ENCODE measurements around the gene ADAM8.
"Not testable (repeated sequence)": the region's sequence is repeated elsewhere in the genome, so short reads cannot be mapped to it uniquely, and the experiment has no call there.

ADAM8 gene

DNA sequence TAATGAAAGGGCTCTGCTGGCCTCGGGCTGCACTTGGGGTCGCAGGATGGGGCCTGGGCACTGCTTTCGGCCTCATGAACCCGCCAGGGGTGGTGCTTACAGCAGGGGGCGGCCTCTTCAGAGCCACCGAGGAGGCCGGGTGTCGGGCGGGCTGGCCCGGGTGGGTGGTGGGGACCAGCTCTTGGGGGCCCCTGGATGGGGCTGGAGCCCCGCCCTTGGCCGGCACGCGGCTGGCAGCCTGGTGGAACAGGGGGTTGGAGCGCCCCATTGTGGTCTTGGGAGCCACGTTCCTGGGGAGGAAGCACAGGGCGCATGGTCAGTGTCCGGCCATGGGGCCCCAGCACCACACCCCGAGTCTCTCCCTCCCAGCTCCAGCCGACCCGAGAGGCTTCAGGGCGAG is 8.8 kb downstream of the ADAM8 start:
- DNase-seq (ENCODE audit: low spot score) = no peak

DNA sequence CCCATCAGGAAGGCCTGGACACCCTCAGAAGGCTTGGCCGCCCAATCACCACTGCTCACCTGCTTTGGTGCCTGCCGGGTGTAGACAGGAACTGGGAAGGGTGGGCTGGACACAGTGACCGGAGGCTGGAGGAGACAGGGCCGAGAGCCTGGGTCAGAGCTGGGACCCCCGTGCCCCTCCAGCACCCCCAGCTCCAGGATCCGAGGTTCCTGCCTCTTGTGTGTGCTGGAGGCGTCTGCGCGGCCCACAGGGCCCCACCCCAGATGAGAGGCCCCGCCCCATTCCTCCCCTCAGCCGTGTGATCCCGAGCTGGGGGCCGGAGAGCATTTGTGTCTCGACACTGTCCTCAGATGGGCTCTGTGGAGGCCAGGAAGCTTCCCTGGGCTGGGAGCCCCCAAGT is 9.4 kb downstream of the ADAM8 start:
- DNase-seq (ENCODE audit: low spot score) = no peak

DNA sequence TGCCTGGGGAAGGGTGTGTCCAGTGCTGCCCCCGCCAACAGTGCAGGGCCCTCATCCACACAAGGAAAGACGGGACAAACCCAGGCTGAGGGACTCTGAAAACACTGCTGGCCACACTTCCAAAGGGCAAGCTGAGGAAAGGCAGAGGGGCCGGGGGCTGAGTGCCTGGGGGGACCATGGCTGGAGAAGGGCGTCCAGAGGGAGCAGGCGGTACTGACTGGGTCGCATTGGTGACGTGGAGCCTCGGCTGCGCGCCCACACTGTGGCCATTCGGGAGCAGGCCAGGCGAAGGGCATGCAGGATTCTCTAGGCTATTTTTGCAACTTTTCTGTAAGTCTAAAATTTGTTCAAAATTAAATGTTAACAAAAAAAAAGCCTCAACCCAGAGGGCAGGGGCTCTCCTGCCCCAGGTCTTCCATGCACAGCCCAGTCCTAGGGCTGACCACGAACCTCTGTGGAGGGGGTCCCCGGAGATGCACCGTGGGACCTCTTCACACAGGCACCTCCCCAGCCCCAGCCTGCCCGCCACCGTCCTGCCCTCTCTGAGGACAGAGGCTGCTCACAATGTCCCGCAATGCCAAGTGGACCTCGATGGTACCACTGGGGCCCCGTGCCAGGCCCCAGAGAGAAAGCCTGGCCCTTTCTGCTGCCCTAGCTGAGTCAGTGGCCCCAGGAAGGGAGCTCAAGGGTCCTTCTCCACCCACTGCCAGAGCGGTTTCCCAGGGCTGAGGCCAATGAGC is 10.4 kb downstream of the ADAM8 start:
- DNase-seq (ENCODE audit: low spot score) = no peak

DNA sequence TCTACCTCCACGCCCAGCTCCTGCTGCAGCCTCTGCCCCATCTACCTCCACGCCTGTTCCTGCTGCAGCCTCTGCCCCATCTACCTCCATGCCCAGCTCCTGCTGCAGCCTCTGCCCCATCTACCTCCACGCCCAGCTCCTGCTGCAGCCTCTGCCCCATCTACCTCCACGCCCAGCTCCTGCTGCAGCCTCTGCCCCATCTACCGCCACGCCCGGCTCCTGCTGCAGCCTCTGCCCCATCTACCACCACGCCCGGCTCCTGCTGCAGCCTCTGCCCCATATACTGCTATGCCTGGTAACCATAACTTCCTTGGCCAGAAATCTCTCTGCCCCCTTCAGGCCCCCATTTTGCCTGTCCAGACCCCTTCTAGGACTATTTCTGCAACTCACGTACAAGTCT is 11.6 kb downstream of the ADAM8 start:
- DNase-seq (ENCODE audit: low spot score) = not testable (repeated sequence)

DNA sequence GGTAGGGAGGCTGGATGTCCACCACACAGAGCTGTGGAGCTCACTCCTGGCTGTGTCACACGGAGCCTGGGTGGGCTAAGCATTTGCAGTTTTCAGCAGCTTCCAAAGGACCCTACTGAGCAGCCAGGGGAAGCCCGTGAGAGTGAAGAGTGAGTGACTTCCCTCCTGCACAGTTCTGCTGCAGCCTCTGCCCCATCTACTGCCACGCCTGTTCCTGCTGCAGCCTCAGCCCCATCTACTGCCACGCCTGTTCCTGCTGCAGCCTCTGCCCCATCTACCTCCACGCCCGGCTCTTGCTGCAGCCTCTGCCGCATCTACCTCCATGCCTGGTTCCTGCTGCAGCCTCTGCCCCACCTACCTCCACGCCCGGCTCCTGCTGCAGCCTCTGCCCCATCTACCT is 12.2 kb downstream of the ADAM8 start:
- DNase-seq (ENCODE audit: low spot score) = no peak

DNA sequence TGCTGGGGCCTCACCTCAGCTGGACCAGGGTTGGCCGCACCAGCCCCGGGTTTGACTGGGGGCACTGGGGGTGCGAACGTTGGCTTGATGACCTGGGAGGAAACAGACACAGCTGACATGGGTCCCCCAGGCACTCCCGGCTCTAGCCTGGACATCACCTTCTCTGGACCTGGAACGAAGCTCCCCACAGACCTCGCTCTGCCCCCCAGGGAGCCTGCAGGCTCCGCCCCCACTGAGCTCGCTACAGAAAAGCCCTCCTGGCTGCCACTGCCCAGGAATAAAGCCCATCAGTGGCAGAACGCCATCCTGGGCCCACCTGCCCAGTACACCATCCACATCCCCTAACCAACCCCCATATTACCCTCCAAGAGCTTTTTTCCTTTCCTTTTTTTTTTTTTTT is 13.0 kb downstream of the ADAM8 start:
- DNase-seq (ENCODE audit: low spot score) = no peak

DNA sequence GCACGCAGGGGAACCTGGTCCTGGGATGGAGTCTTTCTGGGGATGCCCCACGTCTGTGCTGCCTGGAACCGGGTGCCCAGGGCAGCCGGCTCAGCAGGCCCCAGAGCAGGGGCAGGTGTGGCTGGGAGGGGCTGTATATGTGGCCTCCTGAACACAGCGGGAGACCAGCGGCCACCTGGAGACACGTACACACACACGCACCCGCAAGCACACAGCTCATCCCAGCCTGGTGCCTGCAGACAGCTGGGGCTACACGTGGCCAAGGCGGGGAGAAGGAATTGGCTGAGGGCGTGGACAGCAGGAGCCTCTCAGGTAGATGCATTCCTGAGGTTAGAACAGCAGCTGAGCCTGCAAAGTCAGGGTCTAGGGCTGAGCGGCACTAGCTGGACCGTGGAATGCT is 14.0 kb downstream of the ADAM8 start:
- DNase-seq (ENCODE audit: low spot score) = no peak

DNA sequence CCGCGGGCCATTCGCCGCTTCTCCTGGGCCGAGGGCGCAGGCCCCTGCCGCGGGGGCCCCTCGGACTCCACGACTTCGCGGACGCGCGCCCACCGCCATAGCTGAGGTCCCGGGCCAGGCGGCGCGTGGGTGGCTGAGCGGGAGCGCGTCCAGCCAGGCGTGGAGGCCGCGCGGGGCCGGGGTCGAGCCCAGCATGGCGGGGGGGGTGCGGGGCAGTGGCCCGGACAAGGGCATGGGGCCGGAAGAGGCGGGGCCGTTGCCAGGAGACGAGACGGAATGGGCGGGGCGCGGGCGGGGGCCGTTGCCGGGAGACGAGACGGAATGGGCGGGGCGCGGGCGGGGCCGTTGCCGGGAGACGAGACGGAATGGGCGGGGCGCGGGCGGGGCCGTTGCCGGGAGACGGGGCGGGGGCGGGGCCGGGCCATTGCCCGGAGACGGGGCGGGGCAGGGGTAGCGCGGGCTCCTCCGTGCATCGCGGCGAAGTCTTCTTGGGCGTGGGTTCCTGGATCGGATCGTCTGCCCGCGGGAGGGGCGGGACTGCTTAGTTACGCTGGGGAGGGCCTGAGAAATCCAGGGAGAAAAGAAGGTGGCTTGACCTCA is 14.8 kb downstream of the ADAM8 start:
- peak; percentile 74 for DNase-seq (ENCODE audit: low spot score)

DNA sequence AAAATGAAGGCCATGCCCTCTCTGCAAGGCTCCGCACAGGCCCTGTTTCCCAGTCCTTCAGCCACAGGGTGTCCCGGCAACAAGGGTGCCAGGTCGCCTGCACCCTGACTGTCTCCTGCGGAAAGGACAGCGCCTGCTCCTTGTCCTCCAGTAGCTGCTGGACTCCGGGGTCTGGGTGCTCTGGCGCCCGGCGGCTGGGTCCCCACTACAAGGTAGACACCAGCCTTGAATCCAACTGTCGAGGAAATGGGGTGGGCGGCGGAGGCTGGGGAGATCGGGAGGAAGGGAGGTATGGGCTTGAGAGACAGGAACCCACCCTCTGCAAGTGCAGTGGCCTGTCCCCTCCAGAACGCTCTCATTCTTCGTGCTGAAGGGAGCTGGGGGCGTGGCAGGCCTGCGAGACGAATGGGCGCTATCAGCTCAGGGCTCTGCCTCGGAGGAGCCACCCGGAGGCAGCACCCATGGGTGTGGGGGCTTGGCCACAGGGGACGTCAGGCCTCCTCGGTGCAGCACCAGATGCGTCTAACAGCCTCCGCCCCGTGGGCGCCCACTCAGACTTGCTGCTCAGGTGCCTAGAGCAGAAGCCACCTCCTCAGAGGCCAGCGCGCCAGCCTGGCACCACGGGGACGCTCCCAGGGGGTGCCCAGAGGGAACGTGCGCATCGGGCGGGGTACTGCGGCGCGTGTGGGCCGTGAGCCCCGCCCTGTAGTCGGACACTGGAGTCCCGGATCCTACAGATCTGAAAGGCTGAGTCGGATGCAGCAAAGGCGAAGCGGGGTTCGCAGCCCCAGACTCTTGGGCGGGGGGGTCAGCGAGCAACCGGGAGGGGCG is 15.6 kb downstream of the ADAM8 start:
- DNase-seq (ENCODE audit: low spot score) = peak; percentile 41

DNA sequence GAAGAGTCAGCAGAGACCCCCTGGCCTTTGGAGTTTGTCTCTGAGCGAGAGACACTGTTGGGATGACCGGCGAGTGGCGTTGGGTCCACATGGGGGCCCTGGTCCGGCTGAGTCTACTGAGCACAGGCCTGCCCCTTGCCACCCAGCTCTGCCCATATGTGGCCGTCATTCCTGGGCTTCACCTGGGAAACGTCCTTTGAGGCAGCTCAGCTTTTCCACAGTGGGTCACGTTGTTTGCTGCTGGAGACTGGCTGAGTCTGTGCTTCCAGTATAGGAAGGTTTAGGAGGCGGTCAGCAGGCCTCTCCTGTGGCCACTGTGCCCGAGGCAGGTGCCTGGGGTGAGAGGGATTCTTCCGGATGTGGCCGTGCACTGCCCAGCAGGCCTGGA is 17.1 kb downstream of the ADAM8 start:
- no peak for DNase-seq (ENCODE audit: low spot score)

DNA sequence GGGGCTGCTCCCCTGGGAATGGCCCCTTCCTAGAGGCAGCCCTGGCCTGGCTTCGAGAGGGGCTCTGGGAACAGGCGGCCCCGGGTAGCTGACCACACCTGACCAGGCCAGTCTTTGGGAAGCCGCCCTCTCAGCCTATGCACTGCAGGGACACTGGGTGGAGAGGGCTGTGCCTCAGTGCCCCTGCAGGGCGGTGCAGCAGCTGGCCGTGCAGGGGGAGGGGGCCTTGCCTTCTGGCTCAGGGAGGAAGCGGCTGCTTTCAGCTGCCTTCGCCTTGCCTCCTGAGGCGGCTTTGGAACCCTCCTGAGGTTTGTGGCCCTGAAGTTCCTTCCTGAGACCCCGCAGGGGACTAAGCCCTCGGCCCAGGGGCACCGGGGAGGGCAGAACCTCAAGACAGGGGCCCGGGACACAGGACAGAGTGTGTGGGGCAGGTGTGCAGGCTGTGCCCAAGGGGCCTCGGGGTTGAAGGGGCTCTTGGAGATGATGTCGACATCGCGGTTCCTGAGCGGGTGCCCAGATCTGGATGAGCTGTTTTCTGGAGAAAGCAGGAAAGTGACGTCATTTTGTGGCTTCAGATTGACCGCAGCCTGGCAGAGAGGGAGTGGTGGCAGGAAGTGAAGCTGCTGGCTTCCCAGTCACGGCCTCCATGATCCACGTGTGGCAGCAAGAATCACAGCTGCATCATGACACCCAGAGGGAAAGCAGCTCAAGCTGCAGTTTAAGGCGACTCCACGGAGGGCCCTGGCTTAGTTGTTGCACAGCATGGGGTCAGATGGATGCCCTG is 17.7 kb downstream of the ADAM8 start:
- DNase-seq (ENCODE audit: low spot score) = peak; percentile 34

DNA sequence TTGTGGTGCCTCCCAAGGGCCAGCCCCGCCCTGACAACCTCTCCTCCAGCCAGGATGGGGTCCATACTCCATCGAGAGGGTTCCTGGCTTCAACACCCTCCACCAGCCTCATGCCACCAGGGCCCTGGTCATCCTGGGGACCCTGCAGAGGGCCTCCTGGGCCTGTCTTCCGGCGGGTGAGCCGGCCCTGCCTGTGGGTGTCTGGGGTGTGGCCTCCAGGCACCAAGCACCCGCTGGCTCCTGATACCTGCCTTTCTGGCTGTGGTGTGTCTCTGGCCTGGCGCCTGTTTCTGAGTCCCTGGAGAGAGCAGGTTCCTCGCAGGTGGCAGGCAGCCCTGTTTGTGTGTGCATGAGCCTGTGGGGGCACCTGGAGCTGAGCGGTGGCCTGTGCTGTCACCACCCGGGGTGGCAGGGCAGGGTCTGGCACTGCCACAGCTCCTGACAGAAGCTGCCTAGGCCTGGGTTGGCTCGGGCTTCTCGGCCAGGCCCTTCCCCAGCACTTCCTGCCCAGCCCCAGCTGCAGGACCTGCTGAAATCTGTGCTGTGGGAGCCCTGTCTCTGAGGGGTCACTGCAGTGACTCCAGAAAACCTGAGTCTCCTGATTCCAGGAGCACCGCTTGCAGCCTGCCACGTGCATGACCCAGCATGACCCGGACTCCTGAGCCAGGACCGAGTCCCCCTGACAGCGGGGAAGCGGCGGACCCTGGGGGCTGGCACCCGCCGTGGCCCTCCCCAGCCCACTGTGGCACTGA is 18.4 kb downstream of the ADAM8 start:
- no peak for DNase-seq (ENCODE audit: low spot score)

DNA sequence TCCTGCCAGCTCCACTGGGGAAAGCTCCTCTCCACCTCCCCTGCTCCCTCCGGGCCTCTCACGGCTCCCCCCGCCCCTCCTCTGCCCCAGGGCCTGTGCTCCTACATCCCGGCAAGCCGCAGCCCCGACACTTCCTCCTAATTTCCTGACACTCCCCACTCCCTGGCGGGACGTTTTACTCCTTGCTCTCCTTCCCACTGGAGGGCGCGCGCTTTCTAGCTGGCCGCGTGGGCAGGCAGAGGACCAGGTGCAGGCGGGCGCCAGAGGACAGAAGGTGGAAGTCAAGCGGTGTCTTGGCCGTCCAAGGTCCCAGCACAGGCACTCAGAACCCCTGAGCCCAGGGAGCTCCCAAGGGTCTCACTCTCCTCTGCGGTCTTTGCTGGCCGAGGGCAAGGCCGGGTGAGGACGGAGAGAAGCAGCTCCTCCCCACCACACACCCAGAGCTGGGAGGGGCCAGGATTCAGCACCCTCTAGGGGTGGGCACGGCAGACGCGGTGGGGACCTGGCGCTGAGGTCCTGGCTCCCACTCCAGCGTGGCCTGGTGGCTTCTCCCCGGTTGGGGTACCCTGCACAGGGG is 19.1 kb downstream of the ADAM8 start:
- no peak for DNase-seq (ENCODE audit: low spot score)

DNA sequence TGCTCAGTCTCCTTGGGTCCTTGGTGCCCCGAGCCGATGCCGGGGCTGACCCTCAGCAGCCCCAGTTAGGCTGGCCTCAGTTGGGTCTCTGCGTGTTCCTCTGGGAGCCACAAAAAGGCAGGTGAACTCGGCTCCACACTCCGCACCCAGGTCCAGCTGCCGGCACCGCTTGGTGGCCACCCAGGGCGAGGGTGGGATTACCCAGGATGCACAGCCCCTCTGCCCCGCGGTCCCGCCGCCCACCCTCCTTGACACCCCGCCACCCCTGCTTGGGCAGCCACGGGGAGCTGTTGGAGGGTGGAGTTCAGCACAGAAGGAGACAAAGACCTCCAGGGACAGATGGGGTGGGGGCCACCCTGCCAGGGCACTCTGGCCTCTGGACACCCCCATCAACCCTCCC is 21.3 kb downstream of the ADAM8 start:
- no peak for DNase-seq (ENCODE audit: low spot score)

DNA sequence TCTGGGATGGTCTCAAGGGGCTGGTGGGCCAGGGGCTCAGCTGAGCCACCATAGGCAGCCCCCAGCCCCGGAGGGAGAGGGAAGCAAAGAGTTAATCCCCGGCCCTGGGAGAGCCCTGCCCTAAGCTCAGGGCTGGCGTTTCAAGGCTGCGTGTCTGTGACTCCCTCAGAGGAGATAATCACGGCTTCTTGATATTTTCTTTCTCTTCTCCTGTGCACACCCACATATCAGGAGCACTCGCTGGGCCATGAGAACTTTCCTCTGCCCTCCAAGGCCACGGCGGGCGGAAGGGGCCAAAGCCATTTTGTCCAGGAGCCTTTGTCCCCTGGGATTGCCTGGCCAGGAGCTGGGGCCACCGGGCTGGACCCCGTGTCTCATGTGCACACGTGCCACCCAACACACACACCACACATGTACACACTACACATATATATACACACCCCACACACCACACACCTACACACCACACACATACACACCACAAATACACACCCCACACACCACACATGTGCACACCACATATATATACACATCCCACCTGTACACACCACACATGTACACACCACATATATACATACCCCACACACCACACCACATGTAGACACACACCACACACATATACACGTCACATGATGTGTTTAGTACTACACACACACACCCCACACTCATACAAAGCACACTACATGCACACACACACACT is 22.1 kb downstream of the ADAM8 start:
- no peak for DNase-seq (ENCODE audit: low spot score)

DNA sequence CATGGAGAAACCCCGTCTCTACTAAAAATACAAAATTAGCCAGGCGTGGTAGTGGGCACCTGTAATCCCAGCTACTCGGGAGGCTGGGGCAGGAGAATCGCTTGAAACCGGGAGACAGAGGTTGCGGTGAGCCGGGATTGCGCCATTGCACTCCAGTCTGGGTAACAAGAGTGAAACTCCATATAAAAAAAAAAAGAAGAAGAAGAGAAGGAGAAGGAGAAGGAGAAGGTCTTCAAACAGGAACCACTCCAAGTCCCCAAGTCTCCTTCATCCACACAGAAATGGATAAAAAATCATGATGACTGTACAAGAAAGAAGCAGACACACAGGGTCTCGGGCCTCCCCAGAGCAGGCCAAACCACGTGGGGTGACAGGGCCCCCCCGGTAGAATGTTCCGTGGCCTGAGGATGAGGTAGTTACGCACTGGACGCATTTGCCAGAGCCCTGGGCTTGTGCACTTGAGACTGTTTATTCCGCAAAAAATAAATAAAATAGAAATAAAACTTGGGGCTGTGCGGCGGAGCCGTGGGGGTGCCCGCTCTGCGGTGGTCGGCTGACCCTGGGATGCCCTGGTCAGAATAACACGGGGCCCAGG is 23.2 kb downstream of the ADAM8 start:
- no peak for DNase-seq (ENCODE audit: low spot score)

DNA sequence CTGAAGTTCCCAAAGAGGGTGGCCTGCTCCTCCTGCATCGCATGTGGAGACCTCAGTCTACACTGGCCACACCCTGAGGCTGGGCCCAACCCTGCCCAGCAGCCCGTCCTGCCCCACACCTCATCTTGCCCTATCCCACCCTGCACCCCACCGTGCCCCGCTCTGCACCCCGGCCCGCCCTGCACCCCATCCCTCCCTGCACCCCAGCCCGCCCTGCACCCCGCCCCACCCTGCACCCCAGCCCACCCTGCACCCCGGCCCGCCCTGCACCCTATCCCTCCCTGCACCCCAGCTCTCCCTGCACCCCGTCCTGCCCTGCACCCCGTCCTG is 24.5 kb downstream of the ADAM8 start:
- no peak for DNase-seq (ENCODE audit: low spot score)

DNA sequence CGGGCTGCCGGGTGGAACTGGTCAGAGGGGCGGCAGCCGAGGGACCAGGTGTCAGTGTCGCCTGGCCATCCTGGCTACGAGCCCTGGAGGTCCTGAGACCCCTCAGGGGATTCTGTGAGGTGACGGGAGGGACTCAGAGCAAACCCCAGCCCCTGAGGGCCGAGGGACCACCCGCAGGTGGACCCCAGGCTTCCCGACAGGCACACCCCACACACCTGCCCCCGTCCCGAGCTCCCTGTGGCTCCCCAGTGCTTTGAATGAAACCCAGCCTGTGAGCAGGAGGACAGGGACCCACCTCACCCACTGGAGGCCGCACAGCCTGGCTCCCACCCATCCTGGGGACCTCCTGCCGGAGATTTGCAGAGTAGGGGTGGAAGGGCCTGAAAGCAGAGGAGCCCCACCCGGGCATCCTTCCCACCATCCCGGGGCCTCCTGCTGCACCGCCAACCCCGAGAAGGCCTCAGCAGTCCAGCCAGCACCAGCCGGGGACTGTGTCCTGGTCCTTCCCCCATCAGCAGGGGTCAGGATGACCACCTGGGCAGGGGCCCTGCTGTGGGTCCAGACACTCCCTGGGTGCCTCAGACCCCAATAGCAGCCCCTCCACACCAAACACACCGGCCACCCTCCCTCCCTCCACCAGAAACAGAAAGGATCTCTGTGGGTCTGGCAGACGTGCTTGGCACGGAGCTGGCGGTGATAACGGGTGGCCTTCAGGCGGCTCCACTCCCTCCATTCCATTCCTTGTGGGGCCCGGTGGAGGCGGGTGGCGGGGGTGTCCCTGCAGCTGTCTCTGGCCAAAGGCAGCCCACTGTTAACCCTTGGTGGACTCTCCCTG is 25.1 kb downstream of the ADAM8 start:
- no peak for DNase-seq (ENCODE audit: low spot score)

DNA sequence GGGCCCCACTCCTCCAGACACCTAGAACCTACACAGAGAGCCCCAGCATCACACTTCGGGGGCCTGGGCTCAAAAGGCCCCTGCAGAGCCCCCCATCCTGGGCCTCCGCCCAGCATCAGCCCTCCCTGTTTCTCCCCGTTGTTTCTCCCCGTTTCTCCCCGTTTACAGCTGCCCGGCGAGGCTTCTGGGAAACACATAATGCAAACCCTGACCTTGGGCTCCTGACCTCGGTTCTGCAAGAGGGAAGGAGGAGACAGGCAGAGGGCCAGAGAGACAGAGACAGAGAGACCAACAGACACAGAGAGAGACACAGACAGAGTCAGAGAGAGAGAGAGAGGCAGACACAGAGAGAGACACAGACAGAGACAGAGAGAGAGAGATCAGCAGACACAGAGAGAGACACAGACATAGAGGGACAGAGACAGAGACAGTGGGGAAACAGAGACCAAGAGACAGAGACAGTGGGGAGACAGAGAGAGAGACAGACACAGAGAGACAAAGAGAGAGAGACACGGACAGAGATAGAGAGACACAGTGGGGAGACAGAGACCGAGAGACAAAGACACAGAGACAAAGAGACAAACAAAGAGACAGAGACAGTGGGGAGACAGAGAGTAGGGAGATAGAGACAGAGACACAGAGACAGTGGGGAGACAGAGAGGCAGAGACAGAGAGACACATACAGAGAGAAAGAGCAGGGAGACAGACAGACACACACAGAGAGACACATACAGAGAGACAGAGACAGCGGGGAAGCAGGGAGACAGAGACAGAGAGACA is 26.5 kb downstream of the ADAM8 start:
- no peak for DNase-seq (ENCODE audit: low spot score)

All from putamen (tissue), 1 donor.